ENCODE measurements around the gene NAALADL1.

- TF ChIP-seq CTCF (IDR thresholded peaks at IDR 0.05; ENCODE audit: poor library complexity), result no peak
- TF ChIP-seq EZH2 (IDR thresholded peaks at IDR 0.05; ENCODE audit: borderline replicate concordance), result no peak
Observed at GRCh38 chr11:65058419-65059054, at the start of gene NAALADL1.

Data from hepatocyte (in vitro differentiated cells).